ENCODE results near the gene SORBS2.

- TF ChIP-seq CTCF (IDR thresholded peaks at IDR 0.05; ENCODE audit: low read depth, low read length) = no peak
- TF ChIP-seq EZH2phosphoT487 (IDR thresholded peaks at IDR 0.05; ENCODE audit: low read depth) = no peak
Observed at GRCh38 chr4:185846505-185847150, 34.6 kb upstream of the SORBS2 start.
